ENCODE data around the gene CTNND2. TPM values are rescaled to one million over a fixed set of nuclear protein-coding genes. Genes with fewer than 3 reads are reported as not detected.

CTNND2 gene
- total RNA-seq, 4 donors from 2014 or later: 1.3 to 2.5 (median 2.1) TPM

DNA sequence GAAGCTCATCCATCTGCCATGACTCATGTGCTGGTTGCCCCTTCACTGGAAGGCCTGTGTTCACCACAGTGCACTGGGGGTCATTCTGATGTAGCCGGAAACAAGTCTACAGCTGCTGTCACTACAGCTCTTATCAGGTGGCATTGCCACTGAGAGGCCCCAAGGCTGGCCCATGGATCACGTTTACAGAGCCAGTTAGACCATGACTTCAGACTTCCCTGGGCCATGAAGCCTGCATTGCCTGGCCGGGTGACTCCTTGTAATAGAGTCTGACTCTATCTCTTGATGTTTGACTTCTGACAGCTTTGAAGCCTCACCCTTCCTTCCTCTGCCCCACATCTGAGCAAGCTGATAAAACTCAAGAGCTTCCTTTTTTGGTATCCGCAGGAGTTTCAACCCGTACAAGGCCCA, 669.7 kb downstream of the CTNND2 start:
- H3K4me3 ChIP-seq: no peak overlapping the region
- intact Hi-C loops (cut with DNase I): no loop called here
- TF ChIP-seq, protein P1, sequence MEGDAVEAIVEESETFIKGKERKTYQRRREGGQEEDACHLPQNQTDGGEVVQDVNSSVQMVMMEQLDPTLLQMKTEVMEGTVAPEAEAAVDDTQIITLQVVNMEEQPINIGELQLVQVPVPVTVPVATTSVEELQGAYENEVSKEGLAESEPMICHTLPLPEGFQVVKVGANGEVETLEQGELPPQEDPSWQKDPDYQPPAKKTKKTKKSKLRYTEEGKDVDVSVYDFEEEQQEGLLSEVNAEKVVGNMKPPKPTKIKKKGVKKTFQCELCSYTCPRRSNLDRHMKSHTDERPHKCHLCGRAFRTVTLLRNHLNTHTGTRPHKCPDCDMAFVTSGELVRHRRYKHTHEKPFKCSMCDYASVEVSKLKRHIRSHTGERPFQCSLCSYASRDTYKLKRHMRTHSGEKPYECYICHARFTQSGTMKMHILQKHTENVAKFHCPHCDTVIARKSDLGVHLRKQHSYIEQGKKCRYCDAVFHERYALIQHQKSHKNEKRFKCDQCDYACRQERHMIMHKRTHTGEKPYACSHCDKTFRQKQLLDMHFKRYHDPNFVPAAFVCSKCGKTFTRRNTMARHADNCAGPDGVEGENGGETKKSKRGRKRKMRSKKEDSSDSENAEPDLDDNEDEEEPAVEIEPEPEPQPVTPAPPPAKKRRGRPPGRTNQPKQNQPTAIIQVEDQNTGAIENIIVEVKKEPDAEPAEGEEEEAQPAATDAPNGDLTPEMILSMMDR (IDR thresholded peaks at IDR 0.05): no peak
- TF ChIP-seq EP300 (IDR thresholded peaks at IDR 0.05): no peak
- TF ChIP-seq POLR2A (IDR thresholded peaks at IDR 0.05; ENCODE audit: low read depth): no peak
- TF ChIP-seq POLR2AphosphoS5 (IDR thresholded peaks at IDR 0.05): no peak
- no peaks in the 10 kb centered on the region for H3K36me3 ChIP-seq
- no peak overlapping the region for H3K27ac ChIP-seq (replicated peaks in 1 of 4)
- no peaks in the 10 kb centered on the region for H3K4me1 ChIP-seq
- peak; percentile 86 for DNase-seq (ENCODE audit: extremely low spot score)
- WGBS: 63% methylated on average over 5 of the region's 5 CpGs
- no peaks in the 10 kb centered on the region for H3K9me3 ChIP-seq
- H3K27me3 ChIP-seq: no peaks in the 10 kb centered on the region

DNA sequence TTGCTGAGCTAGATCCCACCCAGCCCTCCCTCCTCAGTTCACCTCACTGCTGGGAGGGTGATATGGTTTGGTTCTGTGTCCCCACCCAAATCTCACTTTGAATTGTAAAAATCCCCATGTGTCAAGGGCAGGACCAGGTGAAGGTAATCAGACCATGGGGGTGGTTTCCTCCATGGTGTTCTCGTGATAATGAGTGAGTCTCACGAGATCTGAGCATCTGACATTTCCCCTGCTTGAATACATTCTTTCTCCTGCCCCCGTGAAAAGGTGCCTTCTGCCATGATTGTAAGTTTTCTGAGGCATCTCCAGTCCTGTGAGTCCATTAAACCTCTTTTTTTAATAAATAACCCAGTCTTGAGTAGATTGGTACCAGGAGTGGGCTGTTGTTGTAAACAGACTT, 673.4 kb downstream of the CTNND2 start:
- no peaks in the 10 kb centered on the region for H3K27me3 ChIP-seq
- no peak overlapping the region for H3K27ac ChIP-seq (replicated peaks in 1 of 4)
- no peaks in the 10 kb centered on the region for H3K4me1 ChIP-seq
- intact Hi-C loops (cut with DNase I): no loop called here
- no peak for TF ChIP-seq POLR2A (IDR thresholded peaks at IDR 0.05; ENCODE audit: low read depth)
- TF ChIP-seq, protein P1 (IDR thresholded peaks at IDR 0.05): no peak
- no peak for TF ChIP-seq POLR2AphosphoS5 (IDR thresholded peaks at IDR 0.05)
- no peak for TF ChIP-seq EP300 (IDR thresholded peaks at IDR 0.05)
- H3K4me3 ChIP-seq: no peak overlapping the region
- WGBS: 90% methylated on average over 3 of the region's 3 CpGs
- DNase-seq (ENCODE audit: extremely low spot score): peak; percentile 53
- no peaks in the 10 kb centered on the region for H3K9me3 ChIP-seq
- no peaks in the 10 kb centered on the region for H3K36me3 ChIP-seq

DNA sequence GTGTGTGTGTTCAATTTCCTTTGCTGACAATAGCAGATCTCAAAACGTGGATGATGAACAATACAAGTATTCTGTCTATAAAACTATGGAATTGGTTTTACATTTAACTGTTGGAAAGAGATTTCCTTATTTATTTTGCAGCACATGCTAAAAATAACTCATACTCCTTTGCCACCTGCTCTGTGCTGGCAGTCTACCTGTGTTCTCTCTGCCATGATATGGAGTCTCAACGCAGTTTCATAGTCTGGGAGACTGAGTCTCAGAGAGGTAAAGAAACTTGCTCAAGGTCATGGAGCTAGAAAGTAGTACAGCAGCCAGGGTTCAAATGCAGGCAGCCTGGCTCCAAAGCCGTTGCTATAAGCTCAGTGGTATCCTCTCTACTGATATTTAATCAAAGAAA, 677.2 kb downstream of the CTNND2 start:
- no peak for DNase-seq (ENCODE audit: extremely low spot score)
- H3K27ac ChIP-seq (replicated peaks in 1 of 4): no peak overlapping the region
- H3K4me1 ChIP-seq: no peaks in the 10 kb centered on the region
- no peaks in the 10 kb centered on the region for H3K36me3 ChIP-seq
- H3K4me3 ChIP-seq: no peak overlapping the region
- 70% methylated on average over 3 of the region's 3 CpGs for WGBS
- no peaks in the 10 kb centered on the region for H3K27me3 ChIP-seq
- TF ChIP-seq, protein P1 (IDR thresholded peaks at IDR 0.05): no peak
- no peak for TF ChIP-seq EP300 (IDR thresholded peaks at IDR 0.05)
- no peak for TF ChIP-seq POLR2A (IDR thresholded peaks at IDR 0.05; ENCODE audit: low read depth)
- no peak for TF ChIP-seq POLR2AphosphoS5 (IDR thresholded peaks at IDR 0.05)
- H3K9me3 ChIP-seq: no peaks in the 10 kb centered on the region
- intact Hi-C loops (cut with DNase I): no loop called here

DNA sequence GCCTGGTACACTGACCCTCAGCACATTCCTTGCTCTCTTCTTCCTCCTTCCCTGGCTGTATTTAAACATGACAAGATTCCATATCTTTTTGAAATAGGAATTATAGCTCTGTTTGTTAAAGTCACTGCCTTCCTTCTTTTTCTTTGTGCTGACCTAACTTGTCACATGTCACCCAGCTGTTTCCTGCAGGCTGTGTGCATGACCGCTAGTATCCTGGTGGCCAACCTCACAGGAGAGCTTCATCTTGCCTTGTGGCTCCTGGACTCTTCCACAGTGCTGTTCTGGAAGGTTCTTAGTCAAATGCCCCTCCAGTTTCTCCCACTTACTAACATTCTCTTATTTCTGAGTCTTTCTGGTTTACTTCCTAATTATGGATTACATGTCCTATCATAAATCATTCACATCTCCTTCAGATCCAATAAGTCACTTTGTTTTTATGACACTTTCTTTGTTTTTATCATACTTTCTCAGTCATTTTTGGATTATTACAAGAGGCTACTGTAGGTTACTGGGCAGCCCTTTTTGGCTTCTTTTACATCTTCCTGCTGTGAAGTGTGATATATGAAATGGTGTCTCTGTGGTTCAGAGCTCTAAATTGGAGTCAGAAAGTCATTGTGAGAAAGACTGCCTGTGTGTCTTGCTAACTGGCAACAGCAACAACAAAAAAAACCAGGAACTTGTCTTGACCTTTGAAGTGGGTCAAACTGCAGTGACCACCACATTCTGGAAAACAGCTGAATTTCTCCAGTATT, 679.6 kb downstream of the CTNND2 start:
- TF ChIP-seq EP300 (IDR thresholded peaks at IDR 0.05): no peak
- TF ChIP-seq, protein P1 (IDR thresholded peaks at IDR 0.05): no peak
- no peak for TF ChIP-seq POLR2A (IDR thresholded peaks at IDR 0.05; ENCODE audit: low read depth)
- no peak for TF ChIP-seq POLR2AphosphoS5 (IDR thresholded peaks at IDR 0.05)
- intact Hi-C loops (cut with DNase I): no loop called here
- Histone ChIP-seq H3K9me3 (no peaks in the 10 kb centered on the region), H3K36me3 (no peaks in the 10 kb centered on the region), H3K4me1 (no peaks in the 10 kb centered on the region), H3K27ac (replicated peaks in 1 of 4) (no peak overlapping the region), H3K4me3 (no peak overlapping the region), H3K27me3 (no peaks in the 10 kb centered on the region)
- 53% methylated on average over 1 of the region's 1 CpG for WGBS
- DNase-seq (ENCODE audit: extremely low spot score): no peak

DNA sequence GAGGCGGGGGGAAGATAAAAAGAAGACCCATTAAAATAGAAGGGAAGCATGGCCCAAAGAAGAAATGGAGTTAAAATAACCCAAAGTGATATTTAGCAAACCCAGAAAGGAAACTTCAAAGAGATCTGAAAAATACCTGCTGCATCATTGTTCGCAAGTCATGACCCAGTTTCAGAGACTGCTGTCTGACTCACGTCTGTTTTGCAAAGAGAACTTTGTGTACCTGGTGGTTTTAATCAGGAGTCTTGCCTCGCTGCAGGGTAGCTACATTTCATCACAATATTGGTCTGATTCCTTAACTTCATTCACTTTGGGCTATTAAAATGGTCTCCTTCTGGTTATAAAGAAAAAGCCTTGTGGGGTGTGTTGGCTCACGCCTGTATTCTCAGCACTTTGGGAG, 682.1 kb downstream of the CTNND2 start:
- TF ChIP-seq POLR2A (IDR thresholded peaks at IDR 0.05; ENCODE audit: low read depth) (no peak), POLR2AphosphoS5 (IDR thresholded peaks at IDR 0.05) (no peak), EP300 (IDR thresholded peaks at IDR 0.05) (no peak)
- TF ChIP-seq, protein P1 (IDR thresholded peaks at IDR 0.05): no peak
- no peaks in the 10 kb centered on the region for H3K36me3 ChIP-seq
- WGBS: 81% methylated on average over 5 of the region's 5 CpGs
- intact Hi-C loops (cut with DNase I): no loop called here
- no peaks in the 10 kb centered on the region for H3K27me3 ChIP-seq
- H3K27ac ChIP-seq (replicated peaks in 1 of 4): no peak overlapping the region
- H3K4me3 ChIP-seq: no peak overlapping the region
- H3K4me1 ChIP-seq: no peaks in the 10 kb centered on the region
- no peaks in the 10 kb centered on the region for H3K9me3 ChIP-seq
- no peak for DNase-seq (ENCODE audit: extremely low spot score)

All from esophagus muscularis mucosa (tissue), 4 donors.